Left ventricle myocardium inferior (tissue), 1 donor: Measurements from ENCODE around the gene TSHZ2. TPM values are rescaled to one million over a fixed set of nuclear protein-coding genes. Genes with fewer than 3 reads are reported as not detected.

Experiments
- DNase-seq: peaks from one replicate; pipeline ENCODE4 v3.0.0-alpha.2; 2020
- H3K27ac ChIP-seq: fragments of 200-600 bp; replicated peaks from 2 replicates; pipeline ENCODE4 v1.8.0; 2021
- H3K27me3 ChIP-seq: fragments of 200-600 bp; 2 replicates; pipeline ENCODE4 v1.8.0; 2021; ENCODE audit warnings: low read depth
- H3K36me3 ChIP-seq: fragments of 200-600 bp; 2 replicates; pipeline ENCODE4 v1.8.0; 2021
- H3K4me1 ChIP-seq: fragments of 200-600 bp; 2 replicates; pipeline ENCODE4 v1.8.0; 2021
- H3K4me3 ChIP-seq: fragments of 200-600 bp; 2 replicates; pipeline ENCODE4 v1.8.0; 2021; ENCODE audit warnings: mild to moderate bottlenecking, moderate library complexity
- H3K9me3 ChIP-seq: fragments of 200-600 bp; replicated peaks from 2 replicates; pipeline ENCODE4 v1.8.0; 2021
- intact Hi-C: fragments of 100-400 bp; cut with micrococcal nuclease; formaldehyde crosslinking; loops from one replicate; pipeline ENCODE4 v1.11.0; 2022
- total RNA-seq: library from RNA; stranded (reverse); fragmentation: NEBNext Ultra II Directional; extraction: Animal tissue kit (Norgen Biotek cat#: 25700); gene quantifications from one replicate; pipeline ENCODE4 v1.2.1, GENCODE V29; 2021
- TF ChIP-seq, protein P1 (sequence below): fragments of 200-600 bp; IDR thresholded peaks from 2 replicates; pipeline ENCODE4 v1.8.0; 2021; ENCODE audit warnings: antibody characterized with exemption, mild to moderate bottlenecking, borderline replicate concordance
- donor health status: DM: no; HTN: yes; CAD: no; lungs with severe emphysema.

Gene TSHZ2
- total RNA-seq, 1 donor from 2014 or later: 3.1 TPM

DNA sequence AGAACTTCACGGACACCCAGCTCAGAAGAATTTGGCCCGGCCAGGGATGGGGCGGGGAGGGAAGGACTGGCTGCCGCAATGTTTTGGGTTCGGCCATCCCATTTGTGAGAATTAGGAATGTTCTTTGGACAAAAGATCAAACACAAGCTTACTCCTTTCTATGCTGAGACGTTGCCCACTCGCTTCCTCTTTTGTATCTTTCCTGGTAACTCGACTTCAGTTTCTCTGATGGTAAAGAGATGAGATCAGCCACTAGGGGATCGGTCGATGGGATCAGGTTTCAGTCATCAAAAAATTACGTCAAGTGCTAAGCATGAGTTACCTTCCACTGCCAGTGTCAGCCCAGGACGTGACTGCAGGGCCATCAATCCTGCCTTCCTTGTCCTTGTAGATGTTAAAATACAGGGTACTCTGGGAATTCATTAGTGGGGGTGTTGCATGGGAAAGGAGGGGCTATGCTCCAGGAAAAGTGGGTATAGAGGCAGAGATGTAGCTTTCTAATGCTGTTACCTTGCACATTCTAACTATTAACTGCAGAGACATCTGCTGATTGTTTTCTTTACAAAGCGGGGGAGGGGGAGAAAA, 190.2 kb downstream of the TSHZ2 start:
- Histone ChIP-seq H3K27me3 (no peaks in the 10 kb centered on the region), H3K9me3 (no peaks in the 10 kb centered on the region), H3K4me3 (peak overlapping the region; percentile 36), H3K27ac (peak overlapping the region; percentile 5), H3K36me3 (no peaks in the 10 kb centered on the region), H3K4me1 (no peaks in the 10 kb centered on the region)
- intact Hi-C loops: no loop called here
- peak; percentile 29 for DNase-seq
- TF ChIP-seq, protein P1, sequence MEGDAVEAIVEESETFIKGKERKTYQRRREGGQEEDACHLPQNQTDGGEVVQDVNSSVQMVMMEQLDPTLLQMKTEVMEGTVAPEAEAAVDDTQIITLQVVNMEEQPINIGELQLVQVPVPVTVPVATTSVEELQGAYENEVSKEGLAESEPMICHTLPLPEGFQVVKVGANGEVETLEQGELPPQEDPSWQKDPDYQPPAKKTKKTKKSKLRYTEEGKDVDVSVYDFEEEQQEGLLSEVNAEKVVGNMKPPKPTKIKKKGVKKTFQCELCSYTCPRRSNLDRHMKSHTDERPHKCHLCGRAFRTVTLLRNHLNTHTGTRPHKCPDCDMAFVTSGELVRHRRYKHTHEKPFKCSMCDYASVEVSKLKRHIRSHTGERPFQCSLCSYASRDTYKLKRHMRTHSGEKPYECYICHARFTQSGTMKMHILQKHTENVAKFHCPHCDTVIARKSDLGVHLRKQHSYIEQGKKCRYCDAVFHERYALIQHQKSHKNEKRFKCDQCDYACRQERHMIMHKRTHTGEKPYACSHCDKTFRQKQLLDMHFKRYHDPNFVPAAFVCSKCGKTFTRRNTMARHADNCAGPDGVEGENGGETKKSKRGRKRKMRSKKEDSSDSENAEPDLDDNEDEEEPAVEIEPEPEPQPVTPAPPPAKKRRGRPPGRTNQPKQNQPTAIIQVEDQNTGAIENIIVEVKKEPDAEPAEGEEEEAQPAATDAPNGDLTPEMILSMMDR: peak; percentile 17

DNA sequence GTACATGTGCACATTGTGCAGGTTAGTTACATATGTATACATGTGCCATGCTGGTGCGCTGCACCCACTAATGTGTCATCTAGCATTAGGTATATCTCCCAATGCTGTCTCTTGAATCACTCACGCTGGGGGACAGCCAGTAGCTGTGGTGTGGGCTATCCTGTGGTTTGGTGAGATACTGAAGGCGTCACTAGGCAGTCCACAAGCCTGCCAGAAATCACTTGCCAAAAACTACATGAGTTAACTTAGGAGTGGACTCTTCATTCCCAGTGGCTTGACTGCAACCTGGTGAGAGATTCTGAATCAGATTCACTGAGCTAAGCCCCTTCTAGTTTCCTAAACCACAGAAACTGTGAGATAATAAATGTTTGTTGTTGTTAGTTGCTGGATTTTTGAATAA, 191.3 kb downstream of the TSHZ2 start:
- Histone ChIP-seq H3K4me3 (no peak overlapping the region), H3K27ac (no peak overlapping the region), H3K9me3 (no peaks in the 10 kb centered on the region), H3K36me3 (no peaks in the 10 kb centered on the region), H3K27me3 (no peaks in the 10 kb centered on the region), H3K4me1 (no peaks in the 10 kb centered on the region)
- TF ChIP-seq, protein P1: no peak
- DNase-seq: no peak
- intact Hi-C loops: no loop called here

GRCh38 chr20:53164072-53164471, 191.9 kb downstream of the TSHZ2 start:
- no peaks in the 10 kb centered on the region for H3K27me3 ChIP-seq
- H3K9me3 ChIP-seq: no peaks in the 10 kb centered on the region
- no peaks in the 10 kb centered on the region for H3K36me3 ChIP-seq
- DNase-seq: no peak
- no peak overlapping the region for H3K27ac ChIP-seq
- H3K4me3 ChIP-seq: no peak overlapping the region
- H3K4me1 ChIP-seq: no peaks in the 10 kb centered on the region
- intact Hi-C loops: no loop called here
- TF ChIP-seq, protein P1: no peak

- no peaks in the 10 kb centered on the region for H3K27me3 ChIP-seq
- intact Hi-C loops: no loop called here
- no peaks in the 10 kb centered on the region for H3K36me3 ChIP-seq
- H3K4me3 ChIP-seq: no peak overlapping the region
- H3K4me1 ChIP-seq: no peaks in the 10 kb centered on the region
- no peaks in the 10 kb centered on the region for H3K9me3 ChIP-seq
- DNase-seq: no peak
- TF ChIP-seq, protein P1: no peak
- H3K27ac ChIP-seq: no peak overlapping the region
Measured at GRCh38 chr20:53165452-53165851, 193.3 kb downstream of the TSHZ2 start.

GRCh38 chr20:53168491-53168890, 196.3 kb downstream of the TSHZ2 start:
- H3K36me3 ChIP-seq: no peaks in the 10 kb centered on the region
- intact Hi-C loops: no loop called here
- H3K4me1 ChIP-seq: no peaks in the 10 kb centered on the region
- no peak for DNase-seq
- TF ChIP-seq, protein P1: no peak
- H3K4me3 ChIP-seq: no peak overlapping the region
- H3K27me3 ChIP-seq: no peaks in the 10 kb centered on the region
- no peaks in the 10 kb centered on the region for H3K9me3 ChIP-seq
- H3K27ac ChIP-seq: no peak overlapping the region

DNA sequence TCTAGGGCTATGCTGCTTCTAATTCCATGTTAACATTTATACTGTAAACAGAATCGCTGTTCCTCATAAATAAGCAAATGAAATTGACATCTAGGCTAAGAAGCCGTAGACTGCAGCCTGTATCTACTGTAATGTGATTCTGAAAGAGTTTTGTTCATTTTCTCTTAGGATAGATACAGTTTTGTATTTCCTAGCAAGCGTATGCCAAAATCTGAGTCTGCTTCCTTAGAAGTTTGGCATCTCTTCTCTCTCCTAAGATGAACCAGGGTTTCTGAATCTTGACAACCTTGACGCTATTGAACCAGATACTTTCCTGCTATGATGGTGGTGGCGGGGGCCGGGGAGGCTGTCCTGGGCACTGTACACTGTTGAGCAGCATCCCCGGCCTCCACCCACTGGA, 198.0 kb downstream of the TSHZ2 start:
- intact Hi-C loops: no loop called here
- DNase-seq: no peak
- H3K27ac ChIP-seq: no peak overlapping the region
- H3K4me1 ChIP-seq: no peaks in the 10 kb centered on the region
- no peak overlapping the region for H3K4me3 ChIP-seq
- H3K36me3 ChIP-seq: no peaks in the 10 kb centered on the region
- H3K9me3 ChIP-seq: no peaks in the 10 kb centered on the region
- TF ChIP-seq, protein P1: no peak
- peaks cover under 1% of the 10 kb centered on the region for H3K27me3 ChIP-seq
